HCT116 (cell line): ENCODE results near the gene H2AZ2.

Experiments used
- CTCF ChIP-seq, 3 experiments: fragments of 200-600 bp in 1 of 3; sonication (generic) in 1 of 3; IDR thresholded peaks in 2 of 3; conservative IDR thresholded peaks in 1 of 3; 2 replicates each; pipeline ENCODE4 v1.5.1; 2012 to 2017; ENCODE audit warnings: low read depth in 2 of 3, low read length in 2 of 3, antibody characterized with exemption in 1 of 3, borderline replicate concordance in 1 of 3, control low read depth in 1 of 3, mild to moderate bottlenecking in 1 of 3, mixed read lengths in 1 of 3, mixed run types in 1 of 3, moderate library complexity in 1 of 3; ENCODE audit not compliant: insufficient read depth in 1 of 3
- EZH2 ChIP-seq: fragments of 200-600 bp; sonication (generic); IDR thresholded peaks from 2 replicates; pipeline ENCODE4 v1.6.1; 2017; ENCODE audit warnings: antibody characterized with exemption, mixed run types
- SP1 ChIP-seq: IDR thresholded peaks from 2 replicates; pipeline ENCODE4 v1.6.1; 2012; ENCODE audit warnings: low read depth
- YY1 ChIP-seq: IDR thresholded peaks from 2 replicates; pipeline ENCODE4 v1.6.1; 2011; ENCODE audit warnings: low read length, low read depth, moderate library complexity, mild to moderate bottlenecking; ENCODE audit not compliant: insufficient replicate concordance; ENCODE audit errors: extremely low read depth
- ZNF274 ChIP-seq: fragments of 200-500 bp; sonication (Bioruptor generic); IDR thresholded peaks from 2 replicates; pipeline ENCODE4 v1.6.1; 2014; ENCODE audit warnings: mild to moderate bottlenecking, low read depth, low read length, inconsistent platforms

- TF ChIP-seq ZNF274 (no peak), YY1 (no peak), SP1 (no peak), EZH2 (no peak), CTCF (IDR thresholded peaks at IDR 0.05 in 2 of 3, conservative IDR thresholded peaks at IDR 0.05 in 1 of 3; ENCODE audit: borderline replicate concordance in 1 of 3, insufficient read depth in 1 of 3, low read depth in 2 of 3, low read length in 2 of 3) (no peak)
These were observed 45.9 kb upstream of the H2AZ2 start for GRCh38 chr7:44893710-44894234.
